ENCODE results near the gene LIN7A.

DNA sequence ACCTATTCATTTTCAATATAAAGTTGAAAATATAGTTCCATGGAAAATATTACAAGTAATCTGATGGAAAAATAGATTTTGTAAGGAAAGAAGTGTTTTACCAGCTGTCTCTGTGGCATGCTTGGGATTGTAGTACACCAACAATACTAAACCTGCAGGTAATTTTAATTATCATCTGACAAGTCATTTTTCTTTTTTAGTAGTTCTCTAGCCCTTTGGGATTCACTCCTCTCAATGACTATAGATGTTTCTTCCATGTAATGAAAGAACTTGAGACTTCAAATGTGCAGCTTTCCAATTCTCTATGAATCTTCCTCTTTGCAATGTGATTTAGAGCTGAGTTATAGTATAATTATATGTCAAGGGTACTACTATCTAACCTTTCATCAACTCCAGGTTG, 14.7 kb upstream of the LIN7A start:
- TF ChIP-seq, protein P1, sequence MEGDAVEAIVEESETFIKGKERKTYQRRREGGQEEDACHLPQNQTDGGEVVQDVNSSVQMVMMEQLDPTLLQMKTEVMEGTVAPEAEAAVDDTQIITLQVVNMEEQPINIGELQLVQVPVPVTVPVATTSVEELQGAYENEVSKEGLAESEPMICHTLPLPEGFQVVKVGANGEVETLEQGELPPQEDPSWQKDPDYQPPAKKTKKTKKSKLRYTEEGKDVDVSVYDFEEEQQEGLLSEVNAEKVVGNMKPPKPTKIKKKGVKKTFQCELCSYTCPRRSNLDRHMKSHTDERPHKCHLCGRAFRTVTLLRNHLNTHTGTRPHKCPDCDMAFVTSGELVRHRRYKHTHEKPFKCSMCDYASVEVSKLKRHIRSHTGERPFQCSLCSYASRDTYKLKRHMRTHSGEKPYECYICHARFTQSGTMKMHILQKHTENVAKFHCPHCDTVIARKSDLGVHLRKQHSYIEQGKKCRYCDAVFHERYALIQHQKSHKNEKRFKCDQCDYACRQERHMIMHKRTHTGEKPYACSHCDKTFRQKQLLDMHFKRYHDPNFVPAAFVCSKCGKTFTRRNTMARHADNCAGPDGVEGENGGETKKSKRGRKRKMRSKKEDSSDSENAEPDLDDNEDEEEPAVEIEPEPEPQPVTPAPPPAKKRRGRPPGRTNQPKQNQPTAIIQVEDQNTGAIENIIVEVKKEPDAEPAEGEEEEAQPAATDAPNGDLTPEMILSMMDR (IDR thresholded peaks at IDR 0.05): no peak
- no peak for TF ChIP-seq POLR2A (IDR thresholded peaks at IDR 0.05)
